Caco-2 (cell line): ENCODE data around the gene STAM. TPM values are rescaled to one million over a fixed set of nuclear protein-coding genes. Genes with fewer than 3 reads are reported as not detected.

Experiments used
- BruUV-seq: library from RNA; stranded (reverse); fragments of 400-500 nt; replicated peaks from 2 replicates; lab custom pipeline; 2021; lab: Mats Ljungman, UMichigan
- CTCF ChIA-PET: fragments of 300-600 bp; sonication (Branson Sonifier 250); formaldehyde crosslinking; loops from one replicate; lab custom pipeline; 2022; ENCODE audit warnings: antibody characterized with exemption; lab: Charles Lee
- POLR2A ChIA-PET: fragments of 300-600 bp; sonication (Branson Sonifier 250); formaldehyde crosslinking; loops from one replicate; lab custom pipeline; 2022; ENCODE audit warnings: antibody characterized with exemption; lab: Charles Lee
- DNase-seq, 2 experiments: peaks; one replicate each; pipeline versions ENCODE4 v3.0.0 to v3.0.0-alpha.2; 2020 to 2022
- H3K27me3 ChIP-seq: replicated peaks from 2 replicates; pipeline ENCODE4 v1.6.0; 2011; ENCODE audit warnings: low read length; ENCODE audit not compliant: control insufficient read depth, insufficient read depth
- H3K36me3 ChIP-seq: 2 replicates; pipeline ENCODE4 v1.5.1; 2011; ENCODE audit warnings: low read length; ENCODE audit not compliant: control insufficient read depth, insufficient read depth
- H3K4me1 ChIP-seq: fragments of 250-450 bp; sonication (Bioruptor Pico); 2 replicates; pipeline ENCODE4 v1.5.1; 2020; ENCODE audit warnings: mild to moderate bottlenecking
- H3K4me3 ChIP-seq: 2 replicates; pipeline ENCODE4 v1.5.1; 2011; ENCODE audit warnings: low read depth, mild to moderate bottlenecking, control low read depth, low read length
- H3K9me3 ChIP-seq: fragments of 250-450 bp; sonication (Bioruptor Pico); 2 replicates; pipeline ENCODE4 v1.5.1; 2020; ENCODE audit warnings: mild to moderate bottlenecking, moderate library complexity
- H3K27ac Mint-ChIP-seq: one replicate; pipeline ENCODE4 v1.8.0; 2022; ENCODE audit warnings: mixed read lengths; ENCODE audit not compliant: unreplicated experiment
- H3K27me3 Mint-ChIP-seq: one replicate; pipeline ENCODE4 v1.8.0; 2022; ENCODE audit warnings: mixed read lengths; ENCODE audit not compliant: insufficient read depth, unreplicated experiment
- H3K36me3 Mint-ChIP-seq: one replicate; pipeline ENCODE4 v1.8.0; 2022; ENCODE audit warnings: mild to moderate bottlenecking, mixed read lengths; ENCODE audit not compliant: insufficient read depth, unreplicated experiment
- H3K4me1 Mint-ChIP-seq: one replicate; pipeline ENCODE4 v1.8.0; 2022; ENCODE audit warnings: low read depth, mixed read lengths; ENCODE audit not compliant: unreplicated experiment
- H3K4me3 Mint-ChIP-seq: one replicate; pipeline ENCODE4 v1.8.0; 2022; ENCODE audit warnings: mild to moderate bottlenecking, moderate library complexity, mixed read lengths; ENCODE audit not compliant: unreplicated experiment
- H3K9me3 Mint-ChIP-seq: one replicate; pipeline ENCODE4 v1.8.0; 2022; ENCODE audit warnings: mixed read lengths; ENCODE audit not compliant: unreplicated experiment
- intact Hi-C: fragments of 100-400 bp; cut with micrococcal nuclease; formaldehyde crosslinking; loops from one replicate; pipeline ENCODE4 v1.10.0; 2022; ENCODE audit not compliant: unreplicated experiment
- total RNA-seq: library from RNA; stranded (reverse); gene quantifications from 2 replicates; pipeline ENCODE4 v1.2.3, GENCODE V29; 2022
- TF ChIP-seq, protein P1 (sequence below), 2 experiments: fragments of 200-600 bp in 1 of 2; IDR thresholded peaks; 1 replicate in 1 of 2; 2 replicates in 1 of 2; pipeline versions ENCODE4 v1.5.1 to v1.8.0; 2011 to 2022; ENCODE audit warnings: antibody characterized with exemption in 1 of 2, control low read depth in 1 of 2, inconsistent platforms in 1 of 2, low read depth in 1 of 2, low read length in 1 of 2, mild to moderate bottlenecking in 1 of 2, moderate library complexity in 1 of 2; ENCODE audit not compliant: insufficient read depth in 1 of 2, severe bottlenecking in 1 of 2, unreplicated experiment in 1 of 2

STAM gene
- total RNA-seq, 1 experiment from 2014 or later = 51.9 TPM

GRCh38 chr10:17751781-17752445 lies 108.0 kb downstream of the STAM start, which contains the start of gene TMEM236:
Gene TMEM236, plus strand, starts transcription at chr10:17752201. Its CDS starts 95 bp downstream, at chr10:17752296.
- Histone ChIP-seq H3K4me3 (no peak within 1 kb of the TSS), H3K4me1 (0 out of 2 replicates have a peak, but pooled peaks cover under 1% of the 10 kb centered on the region), H3K27me3 (no peaks in the 10 kb centered on the region), H3K36me3 (no peaks in the 10 kb centered on the region), H3K9me3 (no peaks in the 10 kb centered on the region)
- H3K4me1 Mint-ChIP-seq = no peaks in the 10 kb centered on the region
- TF ChIP-seq, protein P1, sequence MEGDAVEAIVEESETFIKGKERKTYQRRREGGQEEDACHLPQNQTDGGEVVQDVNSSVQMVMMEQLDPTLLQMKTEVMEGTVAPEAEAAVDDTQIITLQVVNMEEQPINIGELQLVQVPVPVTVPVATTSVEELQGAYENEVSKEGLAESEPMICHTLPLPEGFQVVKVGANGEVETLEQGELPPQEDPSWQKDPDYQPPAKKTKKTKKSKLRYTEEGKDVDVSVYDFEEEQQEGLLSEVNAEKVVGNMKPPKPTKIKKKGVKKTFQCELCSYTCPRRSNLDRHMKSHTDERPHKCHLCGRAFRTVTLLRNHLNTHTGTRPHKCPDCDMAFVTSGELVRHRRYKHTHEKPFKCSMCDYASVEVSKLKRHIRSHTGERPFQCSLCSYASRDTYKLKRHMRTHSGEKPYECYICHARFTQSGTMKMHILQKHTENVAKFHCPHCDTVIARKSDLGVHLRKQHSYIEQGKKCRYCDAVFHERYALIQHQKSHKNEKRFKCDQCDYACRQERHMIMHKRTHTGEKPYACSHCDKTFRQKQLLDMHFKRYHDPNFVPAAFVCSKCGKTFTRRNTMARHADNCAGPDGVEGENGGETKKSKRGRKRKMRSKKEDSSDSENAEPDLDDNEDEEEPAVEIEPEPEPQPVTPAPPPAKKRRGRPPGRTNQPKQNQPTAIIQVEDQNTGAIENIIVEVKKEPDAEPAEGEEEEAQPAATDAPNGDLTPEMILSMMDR (IDR thresholded peaks at IDR 0.05; ENCODE audit: insufficient read depth in 1 of 2, low read depth in 1 of 2, low read length in 1 of 2, severe bottlenecking in 1 of 2, unreplicated experiment in 1 of 2) = no peak
- DNase-seq = no peak
- CTCF ChIA-PET = no interaction called here
- POLR2A ChIA-PET = no interaction called here
- H3K9me3 Mint-ChIP-seq = no peaks in the 10 kb centered on the region
- intact Hi-C loops = no loop called here
- no peak within 1 kb of the TSS for H3K4me3 Mint-ChIP-seq
- H3K36me3 Mint-ChIP-seq = no peaks in the 10 kb centered on the region
- H3K27ac Mint-ChIP-seq = no peak within 1 kb of the TSS
- no peaks in the 10 kb centered on the region for H3K27me3 Mint-ChIP-seq
- no TSS peak for BruUV-seq

DNA sequence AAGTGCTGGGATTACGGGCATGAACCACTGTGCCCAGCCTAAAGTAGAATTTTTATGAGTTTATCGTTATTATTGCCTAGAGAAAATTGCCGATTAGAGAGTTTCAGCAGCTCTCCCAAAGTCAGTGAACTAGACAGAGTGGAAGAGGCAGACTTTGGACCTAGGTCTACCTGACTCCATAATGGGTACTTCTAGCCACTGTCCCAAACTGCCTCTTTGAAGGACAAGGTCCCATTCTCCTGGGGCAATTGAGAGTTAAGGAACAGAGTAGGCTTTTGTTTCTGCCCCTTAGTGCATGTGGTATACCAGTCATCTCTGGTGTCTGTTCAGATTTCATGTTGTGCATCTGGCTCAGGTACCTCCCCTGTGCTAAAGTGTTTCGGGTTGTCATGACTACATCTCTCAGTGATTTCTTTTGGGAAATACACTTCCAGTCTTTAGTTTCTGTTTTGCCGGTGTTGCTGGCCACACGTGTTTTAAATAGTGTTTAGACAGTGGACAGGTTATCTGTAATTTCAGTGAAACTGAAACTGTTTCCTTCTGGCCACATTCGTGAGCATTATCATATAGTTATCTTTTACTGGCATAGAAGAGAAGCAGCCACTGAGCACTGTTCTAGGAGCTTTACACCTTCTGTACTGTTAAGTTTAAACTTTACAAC lies 112.7 kb downstream of the STAM start:
- ChIA-PET CTCF (interaction anchor here (0.7 kb wide), 1 partner anchor 91 kb away, joined by 3 read pairs; no protein-coding TSS in a partner anchor), POLR2A (no interaction called here)
- intact Hi-C loops = no loop called here
- Mint-ChIP-seq H3K4me3 (no peak overlapping the region), H3K27me3 (no peaks in the 10 kb centered on the region), H3K9me3 (no peaks in the 10 kb centered on the region), H3K4me1 (peaks cover 2% of the 10 kb centered on the region), H3K36me3 (no peaks in the 10 kb centered on the region), H3K27ac (no peak overlapping the region)
- Histone ChIP-seq H3K4me1 (0 out of 2 replicates have a peak, but pooled peaks cover 3% of the 10 kb centered on the region), H3K9me3 (no peaks in the 10 kb centered on the region), H3K36me3 (no peaks in the 10 kb centered on the region), H3K4me3 (no peak overlapping the region), H3K27me3 (no peaks in the 10 kb centered on the region)
- no TSS peak for BruUV-seq
- peak in 1 of 2 experiments; percentile 29 for DNase-seq
- TF ChIP-seq, protein P1 (IDR thresholded peaks at IDR 0.05; ENCODE audit: insufficient read depth in 1 of 2, low read depth in 1 of 2, low read length in 1 of 2, severe bottlenecking in 1 of 2, unreplicated experiment in 1 of 2) = no peak

- no peaks in the 10 kb centered on the region for H3K27me3 Mint-ChIP-seq
- H3K4me3 Mint-ChIP-seq = no peak overlapping the region
- Histone ChIP-seq H3K4me3 (no peak overlapping the region), H3K9me3 (no peaks in the 10 kb centered on the region), H3K27me3 (no peaks in the 10 kb centered on the region), H3K4me1 (0 out of 2 replicates have a peak, but pooled peaks cover 3% of the 10 kb centered on the region), H3K36me3 (no peaks in the 10 kb centered on the region)
- BruUV-seq = no TSS peak
- H3K27ac Mint-ChIP-seq = no peak overlapping the region
- CTCF ChIA-PET = no interaction called here
- no peak for DNase-seq
- intact Hi-C loops = no loop called here
- POLR2A ChIA-PET = no interaction called here
- peaks cover 6% of the 10 kb centered on the region for H3K4me1 Mint-ChIP-seq
- no peaks in the 10 kb centered on the region for H3K9me3 Mint-ChIP-seq
- TF ChIP-seq, protein P1 (IDR thresholded peaks at IDR 0.05; ENCODE audit: insufficient read depth in 1 of 2, low read depth in 1 of 2, low read length in 1 of 2, severe bottlenecking in 1 of 2, unreplicated experiment in 1 of 2) = no peak
- H3K36me3 Mint-ChIP-seq = no peaks in the 10 kb centered on the region
Measured at GRCh38 chr10:17758200-17758599, 114.2 kb downstream of the STAM start.
